Stimulated activated CD8-positive, alpha-beta memory T cell treated with anti-CD3 and anti-CD28 coated beads, Interleukin-15, amount 100 ng/mL, for 48 hours (primary cell): ENCODE results near the gene ABLIM1.

ENCODE experiments used
- DNase-seq, 2 donors: peaks; one replicate each; pipeline ENCODE4 v3.0.0-alpha.2; 2020; ENCODE audit warnings: low read depth in 2 of 2

ABLIM1 gene

DNA sequence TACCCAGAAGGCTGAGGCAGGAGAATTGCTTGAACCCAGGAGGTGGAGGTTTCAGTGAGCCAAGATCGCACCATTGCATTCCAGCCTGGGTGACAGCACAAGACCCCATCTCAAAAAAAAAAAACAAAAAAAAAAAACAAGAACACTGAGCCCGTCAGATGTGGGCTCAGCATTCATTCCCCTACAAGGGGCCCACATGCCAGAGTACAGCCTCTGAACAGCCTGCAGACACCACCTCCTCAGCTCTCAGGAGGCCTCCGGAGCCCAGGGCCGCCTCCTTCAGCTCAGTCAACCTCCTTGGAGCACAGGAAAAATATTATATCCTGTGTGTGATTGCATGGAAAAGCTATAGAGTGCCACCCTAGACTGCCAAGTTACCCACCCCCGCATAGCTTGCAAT lies 112.3 kb downstream of the ABLIM1 start:
- DNase-seq = no peak

DNA sequence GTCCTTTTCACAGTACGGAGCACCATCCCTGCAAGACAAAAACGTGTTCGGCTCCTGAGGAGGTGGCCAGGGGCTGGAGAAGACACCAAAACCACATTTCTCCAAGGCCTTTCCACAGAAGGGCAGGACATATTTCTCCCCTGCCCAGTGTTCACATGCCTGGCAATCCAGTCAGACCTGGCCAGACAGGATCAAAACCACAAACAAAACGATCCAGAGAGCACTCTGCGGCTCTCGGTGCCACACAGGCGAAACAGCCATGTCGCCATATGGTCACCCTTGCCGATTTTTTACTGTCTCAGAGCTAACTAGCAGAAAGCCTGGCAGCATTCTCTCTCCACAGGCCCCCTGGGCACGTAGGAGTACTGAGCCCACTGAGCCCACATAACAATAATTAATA lies 113.0 kb downstream of the ABLIM1 start:
- no peak for DNase-seq

DNA sequence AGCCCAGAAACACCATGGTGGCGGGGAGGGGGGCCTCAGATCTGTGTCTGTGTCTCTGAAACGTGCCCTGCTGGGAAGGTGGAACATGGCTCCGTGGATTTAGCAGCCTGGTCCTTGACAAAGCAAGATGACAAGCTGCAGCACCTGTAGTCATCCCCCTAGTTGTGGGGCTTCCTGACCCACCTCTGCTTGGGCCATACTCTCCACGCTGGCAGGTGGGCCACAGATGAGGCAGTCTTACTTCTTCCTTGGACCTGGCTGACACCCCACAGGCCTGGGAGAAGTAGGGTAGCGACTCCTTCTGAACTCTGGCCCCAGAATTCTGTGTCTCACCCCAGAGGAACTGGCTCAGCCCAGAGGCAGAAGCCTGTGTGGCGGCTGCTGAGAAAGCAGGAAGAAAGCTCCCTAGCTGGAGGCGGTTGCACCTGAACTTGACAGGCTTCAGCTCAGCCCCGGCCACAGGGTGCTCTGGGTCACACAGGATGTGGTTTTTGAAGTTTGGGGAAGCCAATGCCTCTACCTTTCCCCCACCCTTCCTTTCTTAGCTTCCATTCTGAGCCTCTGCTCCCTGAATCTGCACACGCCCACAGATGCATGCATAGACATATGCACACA lies 113.9 kb downstream of the ABLIM1 start:
- peak; percentile 62 to 65 for DNase-seq

DNA sequence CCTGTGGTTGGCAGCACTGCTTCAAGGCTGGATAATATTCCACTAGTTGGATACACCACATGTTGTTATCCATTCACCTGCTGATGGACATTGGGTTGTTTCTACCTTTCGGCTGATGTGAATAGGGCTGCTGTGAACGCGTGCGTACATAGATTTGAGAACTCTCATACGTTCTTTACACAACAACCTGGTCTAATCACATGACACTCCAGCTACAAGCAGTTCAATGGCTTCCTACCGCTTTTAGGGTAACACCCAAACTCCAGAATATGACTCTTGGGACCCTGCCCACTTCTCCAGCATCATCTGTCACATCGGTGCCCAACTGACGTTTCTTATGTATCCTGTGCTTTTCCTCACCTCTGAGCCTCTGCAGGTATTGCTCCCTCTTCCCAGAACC lies 114.6 kb downstream of the ABLIM1 start:
- no peak for DNase-seq

DNA sequence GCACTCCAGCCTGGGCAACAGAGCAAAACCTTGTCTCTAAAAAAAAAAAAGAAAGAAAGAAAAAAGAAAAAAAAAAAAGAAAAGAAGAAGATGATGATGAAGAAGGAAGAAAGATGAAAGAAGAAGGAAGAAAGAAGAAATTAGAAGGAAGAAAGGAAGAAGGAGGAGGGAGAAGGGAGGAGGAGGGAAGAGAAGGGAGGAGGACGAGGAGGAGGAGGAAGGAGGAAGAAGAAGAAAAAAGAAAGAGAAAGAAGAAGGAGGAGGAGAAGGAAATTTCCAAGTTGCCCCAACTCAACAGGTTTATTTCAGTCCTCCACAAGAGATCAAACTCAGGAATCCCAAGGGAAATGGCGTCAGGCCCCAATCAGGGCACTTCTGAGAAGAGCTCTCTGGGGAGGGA lies 115.7 kb downstream of the ABLIM1 start:
- DNase-seq = no peak

DNA sequence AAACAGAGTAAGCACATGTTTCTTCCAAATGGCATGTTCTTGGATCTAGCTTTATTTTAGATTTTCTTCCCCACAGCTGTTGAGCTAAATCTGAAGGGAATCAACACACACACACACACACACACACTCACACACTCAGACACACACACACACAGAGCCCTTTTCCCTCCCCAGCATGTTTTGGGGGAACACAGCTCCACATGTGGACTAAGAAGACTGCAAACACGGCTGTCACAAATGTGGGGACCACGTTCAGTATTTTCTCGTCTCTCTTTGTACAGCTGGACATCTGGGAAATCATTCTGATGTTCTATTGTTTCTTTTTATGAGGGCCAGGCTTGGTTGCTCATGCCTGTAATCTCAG lies 116.3 kb downstream of the ABLIM1 start:
- DNase-seq = no peak

DNA sequence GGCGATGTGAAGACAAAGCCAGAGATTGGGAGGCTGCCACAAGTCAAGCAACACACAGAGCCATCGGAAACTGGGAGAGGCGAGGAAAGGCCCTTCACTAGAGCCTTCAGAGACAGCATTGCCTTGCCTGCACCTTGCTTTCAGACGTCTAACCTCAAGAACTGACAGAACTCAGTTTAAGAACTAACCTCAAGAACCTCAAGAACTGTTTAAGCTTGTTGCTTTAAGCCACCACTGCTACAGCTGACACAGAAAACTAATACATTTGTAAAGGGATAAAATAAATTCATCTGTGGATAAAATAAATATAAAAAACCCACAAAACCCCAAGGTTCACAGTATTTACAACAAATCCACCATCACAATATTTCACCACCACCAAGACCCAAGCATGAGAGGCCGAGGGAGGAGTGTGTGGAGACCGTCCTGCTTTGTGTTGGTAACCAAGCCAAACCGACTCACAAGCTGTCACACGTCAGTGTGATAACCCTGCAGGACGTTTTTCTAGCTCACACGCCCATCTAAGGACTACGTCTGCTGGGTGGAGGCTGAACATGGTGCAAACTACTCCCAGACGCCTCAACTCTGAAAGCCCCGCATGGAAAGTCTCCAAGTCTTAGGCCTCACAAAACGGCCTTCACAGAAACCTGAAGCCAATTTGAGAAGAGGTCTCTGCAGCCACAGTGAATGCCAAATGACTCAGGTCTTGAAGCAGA lies 116.8 kb downstream of the ABLIM1 start:
- peak; percentile 70 to 75 for DNase-seq

DNA sequence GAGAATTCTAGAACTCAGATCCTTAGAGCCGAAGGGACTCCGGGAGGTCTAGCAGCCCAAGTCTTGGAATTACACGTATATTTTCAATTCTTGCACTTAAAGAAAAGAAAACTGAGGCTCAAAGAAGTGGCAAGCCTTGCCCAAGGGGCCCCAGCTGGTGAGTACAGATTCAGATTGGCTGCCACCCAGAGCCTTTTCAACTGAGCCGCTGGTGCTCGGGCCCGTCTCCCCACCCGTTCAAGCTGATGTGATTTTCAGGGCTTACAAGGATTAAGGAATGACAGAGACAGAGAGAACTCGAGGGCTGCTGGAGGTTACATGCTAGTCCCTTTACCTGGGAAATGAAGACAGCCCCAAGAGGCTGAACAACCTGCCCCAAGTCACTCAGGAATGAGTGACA lies 117.8 kb downstream of the ABLIM1 start:
- DNase-seq = no peak

DNA sequence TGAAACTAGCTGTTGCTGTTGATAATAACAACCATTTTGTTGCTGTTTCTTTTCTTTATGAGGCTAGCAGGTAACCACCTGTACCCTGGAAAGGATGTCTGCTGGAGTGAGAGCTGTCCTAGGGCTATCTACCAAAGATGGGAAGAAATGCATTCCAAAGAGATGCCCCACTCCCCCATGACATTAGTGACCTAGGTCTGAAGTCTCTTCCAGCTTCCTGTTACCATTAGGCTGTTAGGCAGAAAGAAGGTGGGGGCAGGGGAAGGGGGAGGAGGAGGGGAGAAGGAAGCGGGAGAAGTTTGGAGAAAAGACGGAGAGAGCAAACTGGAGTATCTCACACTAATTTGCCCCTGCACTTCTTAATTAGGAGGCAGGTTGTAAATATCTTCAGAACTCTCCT lies 118.5 kb downstream of the ABLIM1 start:
- DNase-seq = no peak

DNA sequence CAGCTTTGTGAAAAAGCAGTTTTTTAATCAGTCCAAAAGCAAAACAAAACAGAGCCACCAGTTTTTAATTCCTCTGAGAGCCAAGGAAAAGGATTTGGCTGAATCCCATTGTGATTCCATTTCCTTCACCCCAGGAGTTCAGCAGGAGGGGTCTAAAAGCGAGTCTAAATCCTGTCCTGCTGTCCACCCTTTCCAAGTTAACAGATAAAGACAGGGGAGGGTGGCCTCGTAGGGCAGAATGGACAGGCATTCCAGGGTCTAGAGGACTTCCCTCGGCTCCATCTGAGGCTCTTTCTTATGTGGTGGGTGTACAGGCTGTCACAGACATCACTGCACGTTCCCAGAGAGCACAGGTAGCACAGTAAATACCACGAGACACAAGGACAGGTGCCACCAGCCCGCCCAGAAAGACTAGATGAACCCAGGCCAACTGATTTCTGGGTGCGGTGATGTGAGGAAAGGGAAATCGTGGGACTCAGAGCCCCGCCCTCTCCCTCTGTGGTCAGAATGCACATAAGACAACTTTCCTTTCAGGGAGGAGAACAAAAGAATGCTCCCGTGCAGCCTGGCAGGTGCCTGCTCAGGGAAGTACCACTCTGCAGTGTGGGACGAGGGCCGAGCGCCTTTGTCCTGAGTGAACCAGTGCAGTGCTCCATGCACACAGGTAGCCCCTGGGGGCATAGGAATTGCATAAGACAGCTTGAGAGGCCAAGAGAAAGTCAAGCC lies 119.7 kb downstream of the ABLIM1 start:
- peak in 1 of 2 donors; percentile 36 for DNase-seq

DNA sequence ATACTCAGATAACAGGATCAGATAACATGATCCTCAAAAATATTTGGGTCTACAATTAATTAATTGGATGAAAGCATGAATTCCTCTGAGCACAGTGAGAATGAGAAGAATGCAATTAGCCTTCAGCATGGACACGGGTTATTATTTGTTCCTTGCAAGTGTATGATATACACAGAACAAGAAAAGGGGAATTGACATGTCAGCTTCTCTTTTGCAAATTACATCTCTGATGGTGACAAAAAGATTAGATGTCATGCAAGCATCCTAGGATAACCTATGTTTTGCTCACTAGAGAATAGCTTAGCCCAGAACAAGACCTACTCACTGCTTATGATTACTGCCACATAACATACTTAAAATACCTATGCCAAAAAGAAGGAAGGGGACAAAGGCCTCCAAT lies 120.3 kb downstream of the ABLIM1 start:
- no peak for DNase-seq

DNA sequence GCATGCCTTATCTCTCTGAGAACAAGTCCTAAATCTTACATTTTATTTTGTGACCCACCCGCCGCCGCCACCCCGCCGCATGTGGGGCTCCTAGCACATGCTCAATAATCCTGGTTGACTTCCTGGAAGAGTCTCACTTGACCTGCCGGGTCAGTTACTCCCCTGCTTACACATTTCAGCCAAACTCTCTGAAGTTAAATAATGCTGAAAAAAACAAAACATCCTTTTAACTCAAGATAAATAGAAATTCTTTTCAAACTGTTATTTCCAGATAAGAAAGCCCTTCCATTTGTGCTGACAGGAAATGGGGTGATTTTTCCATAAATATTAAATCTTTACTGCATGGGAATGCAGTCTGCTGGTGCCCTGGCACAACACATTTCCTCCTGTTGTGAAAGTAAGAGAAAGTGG lies 123.5 kb downstream of the ABLIM1 start:
- no peak for DNase-seq

DNA sequence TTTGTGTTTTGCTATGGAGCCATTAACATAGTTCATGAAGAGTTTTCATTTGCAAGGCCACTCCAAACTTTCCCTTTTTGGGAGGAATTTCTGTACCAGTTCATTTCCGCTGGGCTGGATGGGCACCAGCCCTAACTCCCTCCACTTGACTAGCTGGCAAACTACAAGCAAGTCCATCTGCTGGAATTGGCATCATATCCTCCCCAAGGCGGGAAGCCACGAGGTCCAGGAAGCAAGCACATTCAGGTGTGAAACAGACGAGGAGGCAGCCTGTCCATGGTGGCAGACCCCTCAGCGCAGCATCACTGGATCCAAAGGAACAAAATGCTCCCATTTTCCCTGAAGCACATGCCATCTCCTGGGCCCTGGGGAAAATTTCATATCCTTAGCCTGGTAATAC lies 125.8 kb downstream of the ABLIM1 start:
- no peak for DNase-seq

DNA sequence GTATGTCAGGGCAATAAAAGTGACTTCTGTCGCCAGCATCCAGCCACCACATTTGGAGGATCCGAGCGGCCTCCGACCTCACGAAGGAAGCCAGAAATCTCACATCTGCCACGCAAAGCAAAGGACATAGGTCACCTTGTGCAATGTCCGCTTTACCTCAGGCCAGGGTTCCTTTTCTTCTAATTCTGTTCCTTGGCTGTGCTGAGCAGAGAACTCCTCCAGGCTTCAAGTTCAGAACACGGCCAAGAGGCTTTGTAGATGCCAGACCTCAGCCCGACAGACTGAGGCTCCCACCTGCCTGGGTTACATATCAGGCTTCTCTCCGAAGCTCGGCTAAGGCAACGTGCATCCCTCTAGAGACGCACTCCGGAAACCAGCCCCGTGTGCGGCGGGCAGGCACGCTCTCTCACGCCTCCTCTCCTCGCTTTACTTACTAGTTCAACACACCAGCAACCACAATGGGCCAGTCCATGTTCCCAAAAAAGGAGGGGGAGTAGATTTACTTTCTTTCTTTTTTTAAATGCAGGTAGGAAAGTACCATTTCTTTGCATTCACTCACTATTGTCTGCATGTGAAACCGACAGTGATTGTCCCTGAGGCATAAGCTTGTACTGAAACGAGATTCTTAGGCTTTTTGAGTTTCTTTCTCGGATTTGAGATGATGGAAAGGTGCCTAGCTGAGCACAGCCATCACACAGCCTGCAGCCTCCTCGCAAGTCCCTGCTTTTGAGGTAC lies 131.4 kb downstream of the ABLIM1 start:
- peak; percentile 83 to 85 for DNase-seq

DNA sequence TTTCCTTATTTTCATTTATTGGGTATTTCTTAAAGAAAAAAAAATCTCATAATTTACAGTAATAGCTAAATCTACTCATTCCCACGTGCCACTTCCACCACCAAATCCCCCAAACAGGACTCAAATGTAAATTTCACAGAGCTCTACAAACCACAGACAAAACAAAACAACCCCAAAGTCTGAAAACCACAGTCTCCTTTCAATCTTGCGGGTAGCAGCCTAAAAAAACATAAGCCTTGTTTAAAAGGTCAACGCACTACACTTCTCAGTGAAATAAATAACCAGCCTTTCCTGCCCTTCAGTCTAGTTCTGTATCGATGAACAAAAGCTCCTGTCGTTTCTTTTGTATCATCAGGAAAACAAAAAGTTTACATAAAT lies 132.0 kb downstream of the ABLIM1 start:
- DNase-seq = no peak

DNA sequence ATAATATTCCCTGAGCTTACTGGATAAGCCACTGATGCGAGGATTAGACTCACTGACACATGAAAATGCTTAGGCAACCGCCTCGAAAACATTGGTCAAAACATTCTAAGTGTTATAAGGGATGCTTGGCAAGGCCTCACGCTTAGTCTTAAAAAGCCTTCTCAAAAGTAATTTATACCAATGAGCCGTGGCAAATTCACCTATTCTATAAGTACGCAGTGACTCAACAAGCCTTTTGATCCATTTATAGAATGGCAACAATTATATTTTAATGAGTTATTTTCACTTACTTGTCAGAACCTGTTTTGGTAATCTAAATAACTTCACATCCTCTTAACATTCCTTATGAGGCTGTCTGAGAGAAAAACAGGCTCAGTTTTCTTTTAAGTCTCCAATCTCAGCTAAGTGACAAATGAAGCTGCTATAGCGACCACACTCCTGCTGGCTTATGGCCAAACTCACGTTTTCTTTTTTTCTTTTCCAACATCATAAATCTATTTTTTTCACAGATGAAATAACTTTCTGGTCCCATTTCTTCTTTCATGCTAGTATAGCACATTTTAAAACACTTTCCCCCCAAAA lies 132.6 kb downstream of the ABLIM1 start:
- DNase-seq = no peak

DNA sequence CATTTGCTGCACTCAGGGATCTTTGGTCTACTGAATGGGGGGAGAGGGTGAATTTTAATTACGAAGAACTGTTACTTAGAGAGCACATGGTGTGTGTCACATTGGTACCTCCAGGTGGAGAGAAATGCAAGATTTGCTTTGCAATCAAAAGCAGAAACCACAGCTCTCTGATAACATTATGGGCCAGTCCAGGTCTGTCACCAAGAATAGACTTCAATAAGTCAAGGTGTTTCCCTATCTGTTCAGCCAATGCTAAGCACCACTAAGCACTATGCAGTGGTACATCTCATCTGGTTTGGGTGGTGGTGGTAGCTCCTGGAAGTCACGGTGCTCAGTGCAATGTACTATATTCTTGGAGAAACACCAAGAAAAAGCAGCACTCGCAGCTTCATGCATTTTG lies 134.2 kb downstream of the ABLIM1 start:
- DNase-seq = no peak

DNA sequence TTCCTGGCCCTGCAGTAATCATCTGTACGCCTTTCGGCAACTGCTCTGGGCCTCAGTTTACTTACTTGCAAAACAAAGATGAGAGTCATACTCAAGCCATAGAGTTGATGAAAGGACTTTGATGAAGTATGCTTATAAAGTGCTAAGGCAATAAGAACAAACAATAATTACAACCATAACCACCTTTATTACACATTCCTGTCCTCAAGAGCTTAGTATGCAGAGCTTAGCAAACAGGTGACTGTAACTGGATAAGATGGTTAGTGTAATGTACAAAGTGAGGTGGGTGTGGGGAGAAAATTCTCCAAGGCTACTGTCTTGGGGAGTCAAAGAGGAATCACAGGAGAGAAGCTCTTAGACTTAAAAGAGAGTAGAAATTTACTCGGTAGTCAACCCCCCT lies 136.8 kb downstream of the ABLIM1 start:
- no peak for DNase-seq

DNA sequence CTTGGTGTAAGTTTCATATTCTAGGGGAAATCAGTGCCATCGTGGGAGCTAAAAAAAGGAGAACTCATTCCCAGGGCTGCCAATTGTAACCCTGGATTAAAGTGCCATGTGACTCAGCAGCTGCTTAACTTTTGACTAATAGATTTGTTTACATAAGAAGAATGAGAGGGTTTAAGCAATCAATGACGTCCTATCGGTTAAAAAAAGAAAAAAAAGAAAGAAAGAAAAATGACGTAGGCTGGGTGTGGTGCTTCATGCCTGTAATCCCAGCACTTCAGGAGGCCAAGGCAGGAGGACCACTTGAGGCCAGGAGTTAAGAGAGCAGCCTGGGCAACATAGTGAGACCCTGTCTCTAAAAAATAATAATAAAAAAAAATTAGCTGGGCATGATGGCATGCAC lies 137.6 kb downstream of the ABLIM1 start:
- no peak for DNase-seq

DNA sequence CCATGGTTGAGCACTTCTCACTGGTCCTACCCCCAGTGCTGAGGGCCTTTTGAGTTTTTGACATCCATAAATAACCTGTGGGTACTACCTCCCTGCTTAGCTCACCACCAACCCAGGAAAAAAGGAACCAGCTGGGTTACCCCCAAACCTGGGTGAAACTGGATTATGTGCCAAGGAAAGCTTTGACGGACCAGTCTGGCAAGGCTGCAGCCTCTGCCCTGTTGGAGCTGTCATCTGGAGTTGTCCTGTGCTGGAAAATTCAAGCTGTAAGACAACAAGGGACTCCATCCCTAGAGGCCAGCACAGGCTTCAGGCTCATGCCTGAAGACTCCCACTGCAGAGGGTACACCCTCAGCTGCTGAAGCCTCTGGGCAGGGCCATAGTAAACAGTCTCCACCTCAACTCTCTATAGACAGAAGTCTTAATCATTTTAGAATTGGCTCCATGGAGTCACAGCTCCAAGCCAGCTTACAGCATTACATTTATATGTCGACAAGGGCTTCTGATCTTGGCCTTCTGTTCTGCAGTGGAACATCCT lies 138.2 kb downstream of the ABLIM1 start:
- DNase-seq = no peak

DNA sequence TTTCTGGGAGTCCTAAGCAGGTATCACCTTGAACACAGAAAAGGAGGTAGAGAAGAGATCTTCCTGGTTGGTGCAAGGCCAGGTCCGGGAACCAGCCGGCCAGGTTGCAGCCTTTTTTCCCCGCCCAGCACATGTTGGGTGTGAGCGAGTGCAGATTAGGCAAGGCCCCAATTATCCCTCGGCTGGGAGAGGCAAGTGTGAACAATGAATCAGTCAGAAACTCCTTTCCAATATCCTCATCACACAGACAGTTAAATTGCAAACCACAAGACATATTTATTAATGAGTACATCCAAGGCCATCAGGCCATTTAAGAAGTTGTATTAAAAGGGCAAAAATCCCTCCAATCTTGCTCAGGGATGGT lies 138.8 kb downstream of the ABLIM1 start:
- no peak for DNase-seq
